Thyroid gland (tissue), 4 donors: ENCODE results near the gene TK2.

Experiments used
- POLR2A ChIP-seq, 2 donors: fragments of 450-650 bp; IDR thresholded peaks; one replicate each; pipeline ENCODE4 v1.6.1; 2017; ENCODE audit warnings: antibody characterized with exemption in 2 of 2, mild to moderate bottlenecking in 2 of 2, moderate library complexity in 1 of 2
- TF ChIP-seq, protein P1 (sequence below), 6 experiments: fragments of 200-600 bp in 3 of 6; fragments of 450-650 bp in 3 of 6; sonication (generic) in 3 of 6; IDR thresholded peaks; one replicate each; pipeline ENCODE4 v1.5.1; 2016 to 2019; ENCODE audit warnings: antibody characterized with exemption in 6 of 6, mild to moderate bottlenecking in 2 of 6, inconsistent platforms in 1 of 6, moderate library complexity in 1 of 6

DNA sequence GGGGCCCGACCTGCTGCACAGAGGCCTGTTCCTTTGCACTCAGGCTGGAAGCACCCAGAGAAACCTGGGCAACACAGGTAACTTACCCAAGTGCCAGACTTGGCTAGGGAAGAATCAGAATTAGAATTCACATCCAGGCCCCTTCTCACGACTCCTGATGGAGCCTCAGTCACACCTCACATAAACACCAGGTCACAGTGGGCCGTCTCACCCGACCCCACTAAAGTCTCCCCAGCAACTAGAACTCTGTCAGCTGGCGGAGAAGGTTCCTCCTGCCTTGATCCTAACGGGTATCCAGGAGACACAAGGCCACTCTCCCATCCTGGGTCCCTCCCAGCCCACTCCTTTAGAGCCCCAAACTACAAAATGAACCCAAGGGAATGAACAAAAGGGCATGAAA, 6.4 kb downstream of the TK2 start:
- TF ChIP-seq, protein P1, sequence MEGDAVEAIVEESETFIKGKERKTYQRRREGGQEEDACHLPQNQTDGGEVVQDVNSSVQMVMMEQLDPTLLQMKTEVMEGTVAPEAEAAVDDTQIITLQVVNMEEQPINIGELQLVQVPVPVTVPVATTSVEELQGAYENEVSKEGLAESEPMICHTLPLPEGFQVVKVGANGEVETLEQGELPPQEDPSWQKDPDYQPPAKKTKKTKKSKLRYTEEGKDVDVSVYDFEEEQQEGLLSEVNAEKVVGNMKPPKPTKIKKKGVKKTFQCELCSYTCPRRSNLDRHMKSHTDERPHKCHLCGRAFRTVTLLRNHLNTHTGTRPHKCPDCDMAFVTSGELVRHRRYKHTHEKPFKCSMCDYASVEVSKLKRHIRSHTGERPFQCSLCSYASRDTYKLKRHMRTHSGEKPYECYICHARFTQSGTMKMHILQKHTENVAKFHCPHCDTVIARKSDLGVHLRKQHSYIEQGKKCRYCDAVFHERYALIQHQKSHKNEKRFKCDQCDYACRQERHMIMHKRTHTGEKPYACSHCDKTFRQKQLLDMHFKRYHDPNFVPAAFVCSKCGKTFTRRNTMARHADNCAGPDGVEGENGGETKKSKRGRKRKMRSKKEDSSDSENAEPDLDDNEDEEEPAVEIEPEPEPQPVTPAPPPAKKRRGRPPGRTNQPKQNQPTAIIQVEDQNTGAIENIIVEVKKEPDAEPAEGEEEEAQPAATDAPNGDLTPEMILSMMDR (IDR thresholded peaks at IDR 0.05), result no peak
- no peak for TF ChIP-seq POLR2A (IDR thresholded peaks at IDR 0.05)
